ENCODE data around the gene BOD1L1.

- TF ChIP-seq CTCF (conservative IDR thresholded peaks at IDR 0.05) = no peak
- no peak for TF ChIP-seq EZH2 (IDR thresholded peaks at IDR 0.05; ENCODE audit: low read depth)
These were observed 28.4 kb downstream of the BOD1L1 start for GRCh38 chr4:13599159-13599558.

All from PC-9 (cell line).